ENCODE measurements around the gene TOMM20. TPM values are rescaled to one million over a fixed set of nuclear protein-coding genes. Genes with fewer than 3 reads are reported as not detected.

Gene TOMM20
- total and polyA plus RNA-seq, 2 of the 8 experiments (the other 6 are each of a cell fraction or from before 2014, with no cell fraction given) = 71.4 to 168 TPM

- Histone ChIP-seq H2BK20ac (ENCODE audit: low read length) (no peak overlapping the region), H3K14ac (ENCODE audit: insufficient read length) (no peak overlapping the region), H3K79me2 (ENCODE audit: control insufficient read depth in 1 of 2, insufficient read depth in 2 of 2, low read length in 2 of 2) (peaks cover 0 to 3% of the 10 kb centered on the region in 2 experiments; a peak in 1 of 4 replicates), H3K4me3 (ENCODE audit: extremely low read depth in 1 of 4, insufficient read depth in 2 of 4, low read depth in 3 of 4, low read length in 4 of 4) (no peak overlapping the region), H3K23ac (ENCODE audit: insufficient read length) (no peak overlapping the region), H3K18ac (ENCODE audit: extremely low read depth, low read length) (no peak overlapping the region), H4K5ac (ENCODE audit: insufficient read length, low read depth, low read length) (no peak overlapping the region), H2BK12ac (ENCODE audit: low read depth, low read length) (no peak overlapping the region), H4K91ac (replicated peaks; ENCODE audit: insufficient read length, low read length) (no peak overlapping the region), H4K20me1 (replicated peaks in 1 of 2; ENCODE audit: control insufficient read depth in 1 of 2, insufficient read depth in 2 of 2, low read length in 2 of 2) (peaks cover 0 to 5% of the 10 kb centered on the region in 2 experiments), H3K4ac (replicated peaks; ENCODE audit: insufficient read length, low read depth, low read length) (no peak overlapping the region), H3K36me3 (ENCODE audit: control insufficient read depth in 2 of 4, insufficient read depth in 4 of 4, low read length in 3 of 4) (peaks cover 11 to 78% (median 55%) of the 10 kb centered on the region in 4 experiments), H2BK120ac (replicated peaks; ENCODE audit: low read depth, low read length) (no peak overlapping the region), H3K23me2 (ENCODE audit: low read depth, low read length) (no peaks in the 10 kb centered on the region), H3K27me3 (replicated peaks in 1 of 4; ENCODE audit: control insufficient read depth in 3 of 4, extremely low read depth in 1 of 4, insufficient read depth in 3 of 4, low read length in 3 of 4) (no peaks in the 10 kb centered on the region), H2AK5ac (ENCODE audit: low read depth, low read length) (no peak overlapping the region), H3K9ac (replicated peaks in 1 of 4; ENCODE audit: extremely low read depth in 1 of 4, low read depth in 3 of 4, low read length in 3 of 4) (no peak overlapping the region), H4K8ac (ENCODE audit: extremely low read depth, insufficient read depth, low read length) (no peak overlapping the region), H3K4me2 (ENCODE audit: insufficient read depth in 1 of 2, low read depth in 2 of 2, low read length in 2 of 2) (no peak overlapping the region), H3K56ac (replicated peaks; ENCODE audit: insufficient read length, low read depth, low read length) (no peak overlapping the region), H2BK5ac (ENCODE audit: low read depth, low read length) (no peak overlapping the region), H3K79me1 (ENCODE audit: low read depth, low read length) (no peaks in the 10 kb centered on the region), H3K27ac (ENCODE audit: low read depth, low read length) (no peak overlapping the region), H3K4me1 (replicated peaks in 1 of 4; ENCODE audit: control insufficient read depth in 3 of 4, insufficient read depth in 4 of 4, low read length in 3 of 4) (no peaks in the 10 kb centered on the region), H2BK15ac (ENCODE audit: low read length) (no peak overlapping the region), H2AFZ (ENCODE audit: low read length) (no peak overlapping the region), H3K9me3 (ENCODE audit: insufficient read depth in 2 of 2, low read depth in 1 of 2, low read length in 1 of 2) (no peaks in the 10 kb centered on the region)
- DNase-seq (ENCODE audit: low read depth in 1 of 2, low spot score in 2 of 2) (no peak), FAIRE-seq (no peak)
- ChIA-PET CTCF (ENCODE audit: partially characterized antibody) (no interaction called here), POLR2A (ENCODE audit: partially characterized antibody) (interaction anchor here (1.1 to 1.5 kb wide), 3 partner anchors 11 to 44 kb away, joined by 3 read pairs; no protein-coding TSS in a partner anchor)
- WGBS, 2 experiments (ENCODE audit: extremely low coverage in 1 of 2, insufficient coverage in 1 of 2, insufficient read length in 1 of 2, insufficient replicate concordance in 2 of 2, low coverage in 1 of 2, low lambda C conversion rate in 2 of 2, missing lambda C conversion rate in 1 of 2) = 77% methylated on average over 2 of the region's 2 CpGs; no CpG with 5 or more reads in 1 of the 2 experiments
- TF ChIP-seq CBX8 (IDR thresholded peaks at IDR 0.05; ENCODE audit: borderline replicate concordance, low read depth, low read length) (no peak), POLR2AphosphoS5 (IDR thresholded peaks at IDR 0.05; ENCODE audit: low read depth, low read length) (no peak), SUZ12 (IDR thresholded peaks at IDR 0.05; ENCODE audit: low read length) (no peak), E2F6 (IDR thresholded peaks at IDR 0.05) (no peak), SP2 (IDR thresholded peaks at IDR 0.05; ENCODE audit: low read length) (no peak), RFX5 (IDR thresholded peaks at IDR 0.05; ENCODE audit: borderline replicate concordance, low read depth, low read length) (no peak), TEAD4 (IDR thresholded peaks at IDR 0.05; ENCODE audit: low read depth, low read length) (no peak), YY1 (IDR thresholded peaks at IDR 0.05; ENCODE audit: low read depth, low read length) (no peak), SIRT6 (IDR thresholded peaks at IDR 0.05; ENCODE audit: low read length) (no peak), GTF2F1 (IDR thresholded peaks at IDR 0.05; ENCODE audit: borderline replicate concordance, low read depth, low read length) (no peak)
- TF ChIP-seq, protein P1, sequence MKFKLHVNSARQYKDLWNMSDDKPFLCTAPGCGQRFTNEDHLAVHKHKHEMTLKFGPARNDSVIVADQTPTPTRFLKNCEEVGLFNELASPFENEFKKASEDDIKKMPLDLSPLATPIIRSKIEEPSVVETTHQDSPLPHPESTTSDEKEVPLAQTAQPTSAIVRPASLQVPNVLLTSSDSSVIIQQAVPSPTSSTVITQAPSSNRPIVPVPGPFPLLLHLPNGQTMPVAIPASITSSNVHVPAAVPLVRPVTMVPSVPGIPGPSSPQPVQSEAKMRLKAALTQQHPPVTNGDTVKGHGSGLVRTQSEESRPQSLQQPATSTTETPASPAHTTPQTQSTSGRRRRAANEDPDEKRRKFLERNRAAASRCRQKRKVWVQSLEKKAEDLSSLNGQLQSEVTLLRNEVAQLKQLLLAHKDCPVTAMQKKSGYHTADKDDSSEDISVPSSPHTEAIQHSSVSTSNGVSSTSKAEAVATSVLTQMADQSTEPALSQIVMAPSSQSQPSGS (IDR thresholded peaks at IDR 0.05; ENCODE audit: low read length) = no peak
These were observed 22.4 kb upstream of the TOMM20 start for GRCh38 chr1:235151033-235151432.

Measured in H1 (cell line).